GM15510 (cell line): Measurements from ENCODE around the gene DMD.

Experiments used
- POLR2A ChIP-seq: IDR thresholded peaks from 3 replicates; pipeline ENCODE4 v1.6.1; 2011; ENCODE audit warnings: borderline replicate concordance; ENCODE audit not compliant: insufficient read length; ENCODE audit errors: extremely low read depth

Gene DMD

GRCh38 chrX:31337332-31337731 is 1874.0 kb downstream of the DMD start:
- TF ChIP-seq POLR2A: no peak

DNA sequence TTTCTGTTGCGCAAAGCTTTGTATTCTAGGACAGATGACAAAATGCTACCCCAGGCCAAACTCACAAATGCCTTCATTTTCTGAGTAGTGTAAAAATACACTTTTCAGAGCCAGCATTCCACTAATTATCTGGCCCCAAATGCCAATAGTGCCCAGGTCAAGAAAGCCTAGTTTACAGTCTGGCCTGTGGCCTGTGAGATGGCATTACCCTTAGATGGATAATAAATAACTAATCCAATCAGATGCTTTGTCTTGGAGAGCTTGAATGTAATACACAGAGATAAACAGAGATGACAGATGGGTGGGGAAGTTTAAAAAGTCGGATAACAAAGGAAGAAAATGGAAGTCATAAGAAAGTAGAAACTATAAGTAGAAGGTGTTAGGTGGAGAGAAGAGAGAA is 1874.9 kb downstream of the DMD start:
- TF ChIP-seq POLR2A: no peak

DNA sequence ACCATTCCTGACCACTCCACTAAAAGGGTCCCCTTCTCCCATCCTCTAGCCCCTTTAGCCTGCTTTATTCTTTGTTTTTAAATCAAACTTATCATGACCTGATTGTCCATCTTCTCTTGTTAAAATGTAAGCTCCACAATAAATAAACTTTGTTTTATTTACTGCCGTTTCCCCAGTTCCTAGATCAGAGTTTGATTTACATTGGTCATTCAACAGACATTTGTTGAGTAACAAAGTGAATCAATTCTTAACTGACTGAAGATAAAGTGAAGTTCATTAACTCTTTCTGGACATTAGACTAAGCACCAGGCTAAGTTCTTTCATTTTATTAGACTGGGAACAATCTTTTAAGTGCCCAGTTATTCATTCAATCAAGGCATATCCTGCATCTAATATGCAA is 1876.4 kb downstream of the DMD start:
- no peak for TF ChIP-seq POLR2A

GRCh38 chrX:31333165-31333831 is 1878.1 kb downstream of the DMD start:
- TF ChIP-seq POLR2A: no peak

GRCh38 chrX:31331928-31332327 is 1879.4 kb downstream of the DMD start:
- TF ChIP-seq POLR2A: no peak

GRCh38 chrX:31331015-31331414 is 1880.3 kb downstream of the DMD start:
- no peak for TF ChIP-seq POLR2A

GRCh38 chrX:31329298-31329697 is 1882.1 kb downstream of the DMD start:
- TF ChIP-seq POLR2A: no peak

DNA sequence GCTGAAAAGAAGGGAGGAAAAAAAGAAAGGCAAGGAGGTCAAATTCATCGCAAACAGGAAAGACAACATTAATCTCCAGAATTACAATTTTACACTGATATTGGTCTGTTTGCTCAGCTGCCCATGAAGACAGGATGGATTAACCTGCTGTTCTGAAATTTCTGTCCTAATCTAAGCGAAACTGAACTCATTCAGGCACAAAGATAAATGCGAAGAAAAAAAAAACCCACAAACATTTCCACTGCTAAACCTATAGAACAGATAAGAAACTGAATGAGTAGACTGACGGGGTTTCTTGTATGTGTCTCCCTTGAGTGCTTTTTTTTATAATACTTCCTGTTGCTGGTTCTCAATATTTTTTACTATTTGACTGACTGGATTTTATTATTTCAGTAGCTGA is 1887.7 kb downstream of the DMD start:
- TF ChIP-seq POLR2A: no peak

DNA sequence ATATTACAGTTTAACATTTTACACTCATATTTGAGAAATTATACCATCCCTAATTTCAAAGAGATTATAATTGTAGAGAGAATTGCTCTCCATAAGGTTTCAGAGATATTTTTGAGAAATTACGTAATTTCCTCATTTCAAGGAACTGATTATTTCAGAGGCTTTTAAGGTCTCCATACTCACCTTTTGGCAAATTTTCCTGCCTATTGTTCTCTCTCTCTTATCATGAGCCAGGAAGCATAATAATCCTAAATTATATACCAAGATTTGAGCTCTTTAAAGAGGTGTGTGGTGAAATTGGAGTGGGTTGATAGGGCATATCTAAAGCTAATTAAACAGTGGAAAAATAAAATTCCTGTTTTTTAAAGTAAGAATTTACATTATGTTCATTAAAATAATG is 1890.6 kb downstream of the DMD start:
- TF ChIP-seq POLR2A: no peak

- no peak for TF ChIP-seq POLR2A
These were observed 1891.8 kb downstream of the DMD start for GRCh38 chrX:31319586-31319985.

DNA sequence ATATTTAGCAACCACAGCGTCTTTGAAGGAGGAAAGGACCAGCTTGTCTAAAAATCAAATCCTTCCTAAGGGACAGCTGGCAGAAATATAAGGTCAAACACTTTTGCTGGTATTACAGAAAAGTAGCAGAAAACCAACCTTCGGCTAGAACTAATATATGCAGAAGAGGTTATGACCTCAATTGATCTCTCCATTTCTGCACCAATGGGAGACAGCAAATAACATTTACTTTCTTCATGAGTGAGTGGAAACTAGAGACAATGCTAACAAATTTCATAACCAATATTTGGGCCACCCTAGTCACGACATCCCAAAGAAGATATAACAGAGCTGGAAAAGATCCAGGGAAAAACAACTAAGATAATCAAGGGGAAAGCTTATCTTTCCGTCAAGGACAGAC is 1892.5 kb downstream of the DMD start:
- no peak for TF ChIP-seq POLR2A

GRCh38 chrX:31316340-31316991 is 1894.9 kb downstream of the DMD start:
- no peak for TF ChIP-seq POLR2A

DNA sequence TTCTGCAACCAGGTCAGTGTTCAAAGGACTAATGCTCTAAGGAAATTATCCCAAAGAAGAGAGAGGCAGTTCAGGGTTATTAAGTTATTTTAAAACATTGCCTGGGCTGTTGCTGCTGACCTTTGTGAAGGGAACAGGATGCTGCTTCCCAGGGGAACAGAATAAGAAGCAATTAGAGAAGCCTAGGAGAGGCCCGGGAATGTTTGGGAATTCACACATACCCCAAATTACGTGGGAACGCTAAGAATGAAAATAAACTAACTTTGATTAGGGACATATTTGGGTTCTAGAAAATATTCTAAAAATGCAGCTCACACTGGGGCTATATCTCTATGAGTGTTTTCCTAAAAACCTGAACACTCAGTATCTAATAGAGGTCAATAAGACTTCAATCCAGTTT is 1896.4 kb downstream of the DMD start:
- no peak for TF ChIP-seq POLR2A

DNA sequence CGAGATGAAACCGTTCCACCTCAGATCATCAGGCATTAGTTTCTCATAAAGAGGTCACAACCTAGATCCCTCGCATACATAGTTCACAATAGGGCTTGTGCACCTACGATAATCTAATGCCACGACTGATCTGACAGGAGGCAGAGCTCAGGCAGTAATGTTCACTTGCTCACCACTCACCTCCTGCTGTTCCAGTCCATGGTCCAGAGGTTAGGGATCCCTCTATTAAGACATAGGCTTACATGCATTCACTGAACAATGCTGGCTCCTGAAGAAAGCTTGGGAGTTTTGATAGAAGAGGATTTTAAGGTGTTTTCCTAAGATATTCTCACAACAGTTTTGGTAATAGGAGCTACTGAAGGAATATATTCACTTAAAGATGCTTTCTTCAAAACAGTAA is 1903.4 kb downstream of the DMD start:
- TF ChIP-seq POLR2A: no peak

DNA sequence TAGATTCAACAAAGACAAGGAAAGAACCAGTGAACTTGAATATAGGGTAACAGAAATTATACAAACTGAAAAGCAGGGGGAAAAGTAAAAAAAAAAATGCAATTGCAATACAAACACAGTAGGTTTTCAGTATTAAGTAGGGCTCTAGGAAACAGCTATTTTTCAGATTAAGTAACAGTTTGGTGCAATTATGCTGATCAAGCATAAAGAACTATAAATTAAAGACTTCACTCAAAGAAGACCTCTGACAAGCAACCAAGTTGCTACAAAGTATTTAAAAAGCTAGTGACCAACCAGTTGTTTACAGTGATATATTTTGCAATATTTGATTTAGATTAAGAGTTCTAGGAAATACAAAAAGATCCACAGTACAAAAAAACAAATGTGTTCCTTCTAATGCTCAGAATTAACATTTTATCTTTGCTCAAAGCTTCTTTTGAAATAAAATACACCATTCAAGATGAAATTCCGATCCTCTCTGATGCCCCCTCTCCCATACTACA is 1908.7 kb downstream of the DMD start:
- TF ChIP-seq POLR2A: no peak

DNA sequence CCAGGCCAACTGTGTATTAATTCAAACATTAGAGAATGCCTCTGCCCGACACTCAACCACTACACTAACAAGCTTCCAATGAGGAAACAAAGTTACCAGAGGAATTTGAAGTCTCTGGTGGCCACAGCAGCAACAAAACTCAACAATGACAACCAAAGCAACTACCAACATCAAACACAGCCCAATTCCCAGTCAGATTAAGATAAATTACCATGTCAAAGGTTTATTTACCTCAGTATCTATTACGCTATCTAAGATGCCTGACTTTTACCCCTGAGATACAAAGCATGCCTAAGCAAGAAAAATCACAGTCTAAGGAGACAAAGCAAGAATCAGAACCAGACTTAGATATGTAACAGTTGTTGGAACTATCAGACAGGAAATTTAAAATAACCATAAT is 1909.4 kb downstream of the DMD start:
- no peak for TF ChIP-seq POLR2A
